CD14-positive monocyte (primary cell): Measurements from ENCODE around the gene MOCOS. TPM values are rescaled to one million over a fixed set of nuclear protein-coding genes. Genes with fewer than 3 reads are reported as not detected.

Experiments used
- DNase-seq, 3 donors: peaks; one replicate each; pipeline ENCODE4 v3.0.0-alpha.2; 2011 to 2022
- H2AFZ ChIP-seq: 2 replicates; pipeline ENCODE4 v1.6.0; 2012; ENCODE audit warnings: mild to moderate bottlenecking, low read depth, low read length, inconsistent platforms; ENCODE audit not compliant: insufficient read depth, poor library complexity, severe bottlenecking
- H3K27ac ChIP-seq, 2 donors: 1 replicate in 1 of 2; 2 replicates in 1 of 2; pipeline ENCODE4 v1.5.1; 2012 to 2013; ENCODE audit warnings: low read length in 2 of 2, control low read depth in 1 of 2, inconsistent platforms in 1 of 2, low read depth in 1 of 2, mild to moderate bottlenecking in 1 of 2
- H3K27me3 ChIP-seq, 2 donors: one replicate each; pipeline versions ENCODE4 v1.6.0 to v1.6.1; 2011 to 2013; ENCODE audit warnings: low read length in 2 of 2; ENCODE audit not compliant: control insufficient read depth in 2 of 2, insufficient read depth in 2 of 2
- H3K36me3 ChIP-seq, 2 donors: replicated peaks in 1 of 2; 1 replicate in 1 of 2; 2 replicates in 1 of 2; pipeline versions ENCODE4 v1.5.1 to v1.6.1; 2012 to 2013; ENCODE audit warnings: low read length in 2 of 2, control low read depth in 1 of 2, inconsistent platforms in 1 of 2, mild to moderate bottlenecking in 1 of 2; ENCODE audit not compliant: insufficient read depth in 2 of 2, control insufficient read depth in 1 of 2
- H3K4me1 ChIP-seq, 2 donors: 1 replicate in 1 of 2; 2 replicates in 1 of 2; pipeline versions ENCODE4 v1.5.1 to v1.6.1; 2012 to 2013; ENCODE audit warnings: low read length in 2 of 2, control low read depth in 1 of 2, inconsistent platforms in 1 of 2, mild to moderate bottlenecking in 1 of 2, moderate library complexity in 1 of 2; ENCODE audit not compliant: insufficient read depth in 2 of 2, control insufficient read depth in 1 of 2
- H3K4me2 ChIP-seq: replicated peaks from 2 replicates; pipeline ENCODE3; 2012; ENCODE audit warnings: low read length, moderate library complexity, mild to moderate bottlenecking; ENCODE audit not compliant: poor library complexity, severe bottlenecking; ENCODE audit errors: extremely low read depth
- H3K4me3 ChIP-seq, 3 experiments: fragments of 200-600 bp in 1 of 3; sonication (generic) in 1 of 3; replicated peaks in 1 of 3; 1 replicate in 2 of 3; 2 replicates in 1 of 3; pipeline ENCODE4 v1.5.1; 2011 to 2013; ENCODE audit warnings: low read length in 3 of 3, mild to moderate bottlenecking in 3 of 3, control low read depth in 2 of 3, low read depth in 2 of 3, inconsistent platforms in 1 of 3, moderate library complexity in 1 of 3
- H3K79me2 ChIP-seq: 2 replicates; pipeline ENCODE4 v1.6.0; 2012; ENCODE audit warnings: mild to moderate bottlenecking, control low read depth, inconsistent platforms, low read length, moderate library complexity; ENCODE audit not compliant: insufficient read depth
- H3K9ac ChIP-seq: 2 replicates; pipeline ENCODE4 v1.6.0; 2017; ENCODE audit warnings: low read length, mild to moderate bottlenecking; ENCODE audit not compliant: insufficient read depth, poor library complexity, severe bottlenecking
- H3K9me3 ChIP-seq, 2 donors: replicated peaks in 1 of 2; 1 replicate in 1 of 2; 2 replicates in 1 of 2; pipeline versions ENCODE4 v1.5.1 to v1.6.1; 2012 to 2013; ENCODE audit warnings: low read length in 2 of 2, control low read depth in 1 of 2; ENCODE audit not compliant: control insufficient read depth in 1 of 2, insufficient read depth in 1 of 2
- H4K20me1 ChIP-seq: 2 replicates; pipeline ENCODE4 v1.6.0; 2012; ENCODE audit warnings: mild to moderate bottlenecking, low read length, control low read depth, moderate library complexity; ENCODE audit not compliant: insufficient read depth
- H3K27ac Mint-ChIP-seq, 7 donors: one replicate each; pipeline ENCODE4 v1.8.0; 2020; ENCODE audit warnings: mild to moderate bottlenecking in 7 of 7, mixed read lengths in 7 of 7, moderate library complexity in 6 of 7, inconsistent platforms in 2 of 7
- H3K27me3 Mint-ChIP-seq, 3 donors: one replicate each; pipeline ENCODE4 v1.8.0; 2021 to 2022; ENCODE audit warnings: low read depth in 3 of 3, mild to moderate bottlenecking in 3 of 3, mixed read lengths in 3 of 3, moderate library complexity in 3 of 3, inconsistent platforms in 1 of 3
- H3K36me3 Mint-ChIP-seq, 2 donors: one replicate each; pipeline ENCODE4 v1.8.0; 2020; ENCODE audit warnings: mixed read lengths in 2 of 2, inconsistent platforms in 1 of 2, mild to moderate bottlenecking in 1 of 2
- H3K4me1 Mint-ChIP-seq: one replicate; pipeline ENCODE4 v1.8.0; 2020; ENCODE audit warnings: mild to moderate bottlenecking, mixed read lengths
- H3K4me3 Mint-ChIP-seq, 2 donors: one replicate each; pipeline ENCODE4 v1.8.0; 2020; ENCODE audit warnings: mild to moderate bottlenecking in 2 of 2, mixed read lengths in 2 of 2, moderate library complexity in 1 of 2
- H3K9me3 Mint-ChIP-seq, 7 donors: one replicate each; pipeline ENCODE4 v1.8.0; 2020 to 2022; ENCODE audit warnings: mixed read lengths in 7 of 7, mild to moderate bottlenecking in 6 of 7, moderate library complexity in 6 of 7, inconsistent platforms in 2 of 7
- WGBS: methylation state at CpG from one replicate; pipeline ENCODE4 v1.1.5; 2013; ENCODE audit warnings: missing lambda C conversion rate; ENCODE audit not compliant: insufficient coverage; 5-methylcytosine and 5-hydroxymethylcytosine counted together
- intact Hi-C, 2 donors: fragments of 100-400 bp; cut with micrococcal nuclease; formaldehyde crosslinking; loops; one replicate each; pipeline versions ENCODE4 v1.15.0 to v1.15.1; 2023
- polyA plus RNA-seq, 3 donors: library from polyadenylated mRNA; depleted of rRNA in 1 of 3; unstranded in 2 of 3; stranded (reverse) in 1 of 3; fragments of 300-500 nt in 2 of 3; fragments of >200 nt in 1 of 3; fragmentation: Illumina TruSeq in 2 of 3; gene quantifications; 1 replicate in 2 of 3; 2 replicates in 1 of 3; pipeline ENCODE4 v1.2.3, GENCODE V29; 2012 to 2021
- TF ChIP-seq, protein P1 (sequence below): fragments of 200-600 bp; IDR thresholded peaks from one replicate; pipeline ENCODE4 v1.8.0; 2022; ENCODE audit warnings: antibody characterized with exemption, mild to moderate bottlenecking

MOCOS gene
- polyA plus RNA-seq, 3 donors: 0.03 to 0.05 TPM; not detected in 1

- DNase-seq: no peak
- Histone ChIP-seq H3K9ac (no peak overlapping the region), H3K27me3 (no peaks in the 10 kb centered on the region), H3K4me1 (no peaks in the 10 kb centered on the region), H3K4me2 (no peak overlapping the region), H3K9me3 (no peaks in the 10 kb centered on the region), H3K4me3 (no peak overlapping the region), H3K79me2 (no peaks in the 10 kb centered on the region), H4K20me1 (no peaks in the 10 kb centered on the region), H2AFZ (no peak overlapping the region), H3K36me3 (peaks cover 81 to 98% of the 10 kb centered on the region in 2 donors), H3K27ac (no peak overlapping the region)
- intact Hi-C loops: no loop called here
- no peak overlapping the region for H3K27ac Mint-ChIP-seq
- no peak overlapping the region for H3K4me3 Mint-ChIP-seq
- no peaks in the 10 kb centered on the region for H3K27me3 Mint-ChIP-seq
- no CpG with 5 or more reads among the region's 2 CpGs for WGBS
- TF ChIP-seq, protein P1, sequence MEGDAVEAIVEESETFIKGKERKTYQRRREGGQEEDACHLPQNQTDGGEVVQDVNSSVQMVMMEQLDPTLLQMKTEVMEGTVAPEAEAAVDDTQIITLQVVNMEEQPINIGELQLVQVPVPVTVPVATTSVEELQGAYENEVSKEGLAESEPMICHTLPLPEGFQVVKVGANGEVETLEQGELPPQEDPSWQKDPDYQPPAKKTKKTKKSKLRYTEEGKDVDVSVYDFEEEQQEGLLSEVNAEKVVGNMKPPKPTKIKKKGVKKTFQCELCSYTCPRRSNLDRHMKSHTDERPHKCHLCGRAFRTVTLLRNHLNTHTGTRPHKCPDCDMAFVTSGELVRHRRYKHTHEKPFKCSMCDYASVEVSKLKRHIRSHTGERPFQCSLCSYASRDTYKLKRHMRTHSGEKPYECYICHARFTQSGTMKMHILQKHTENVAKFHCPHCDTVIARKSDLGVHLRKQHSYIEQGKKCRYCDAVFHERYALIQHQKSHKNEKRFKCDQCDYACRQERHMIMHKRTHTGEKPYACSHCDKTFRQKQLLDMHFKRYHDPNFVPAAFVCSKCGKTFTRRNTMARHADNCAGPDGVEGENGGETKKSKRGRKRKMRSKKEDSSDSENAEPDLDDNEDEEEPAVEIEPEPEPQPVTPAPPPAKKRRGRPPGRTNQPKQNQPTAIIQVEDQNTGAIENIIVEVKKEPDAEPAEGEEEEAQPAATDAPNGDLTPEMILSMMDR: no peak
- H3K9me3 Mint-ChIP-seq: no peaks in the 10 kb centered on the region
- peaks cover 3% of the 10 kb centered on the region for H3K4me1 Mint-ChIP-seq
- H3K36me3 Mint-ChIP-seq: peaks cover 74 to 82% of the 10 kb centered on the region in 2 donors
Measured at GRCh38 chr18:36153771-36154170, 33.5 kb upstream of the MOCOS start.

- no peak overlapping the region for H3K27ac Mint-ChIP-seq
- H3K4me3 ChIP-seq: no peak overlapping the region
Measured at GRCh38 chr18:36155851-36156757, 31.2 kb upstream of the MOCOS start.

More at GRCh38 chr18:36155851-36156757, 31.2 kb upstream of the MOCOS start:
- 94% methylated on average over 3 of the region's 7 CpGs for whole genome bisulfite sequencing
- peaks cover 78 to 98% of the 10 kb centered on the region in 2 donors for H3K36me3 ChIP-seq
- TF ChIP-seq, protein P1: no peak
- no peaks in the 10 kb centered on the region for H3K27me3 ChIP-seq
- intact Hi-C loops: no loop called here
- H2AFZ ChIP-seq: no peak overlapping the region
- H3K4me1 Mint-ChIP-seq: peaks cover 3% of the 10 kb centered on the region
- H3K9me3 ChIP-seq: no peaks in the 10 kb centered on the region
- no peaks in the 10 kb centered on the region for H3K4me1 ChIP-seq
- no peaks in the 10 kb centered on the region for H4K20me1 ChIP-seq
- no peaks in the 10 kb centered on the region for H3K9me3 Mint-ChIP-seq
- DNase-seq: no peak
- no peak overlapping the region for H3K4me2 ChIP-seq
- no peak overlapping the region for H3K4me3 Mint-ChIP-seq
- H3K36me3 Mint-ChIP-seq: peaks cover 75 to 87% of the 10 kb centered on the region in 2 donors
- no peaks in the 10 kb centered on the region for H3K79me2 ChIP-seq
- H3K9ac ChIP-seq: no peak overlapping the region
- H3K27me3 Mint-ChIP-seq: no peaks in the 10 kb centered on the region
- H3K27ac ChIP-seq: no peak overlapping the region
